ENCODE results near the gene STAT5A. TPM values are rescaled to one million over a fixed set of nuclear protein-coding genes. Genes with fewer than 3 reads are reported as not detected.
"Not testable (repeated sequence)": the region's sequence is repeated elsewhere in the genome, so short reads cannot be mapped to it uniquely, and the experiment has no call there.

Gene STAT5A
- total RNA-seq, 4 donors from 2014 or later, result 11.2 to 80.0 (median 34.5) TPM

GRCh38 chr17:42252597-42253550 lies 35.4 kb upstream of the STAT5A start:
- H3K36me3 ChIP-seq, result no peaks in the 10 kb centered on the region
- no peak overlapping the region for H3K4me3 ChIP-seq
- H3K4me1 ChIP-seq, result peaks cover 0 to 4% (median 0%) of the 10 kb centered on the region in 4 donors
- DNase-seq, result no peak
- H3K27ac ChIP-seq, result no peak overlapping the region
- H3K9me3 ChIP-seq, result no peaks in the 10 kb centered on the region
- TF ChIP-seq, protein P1, sequence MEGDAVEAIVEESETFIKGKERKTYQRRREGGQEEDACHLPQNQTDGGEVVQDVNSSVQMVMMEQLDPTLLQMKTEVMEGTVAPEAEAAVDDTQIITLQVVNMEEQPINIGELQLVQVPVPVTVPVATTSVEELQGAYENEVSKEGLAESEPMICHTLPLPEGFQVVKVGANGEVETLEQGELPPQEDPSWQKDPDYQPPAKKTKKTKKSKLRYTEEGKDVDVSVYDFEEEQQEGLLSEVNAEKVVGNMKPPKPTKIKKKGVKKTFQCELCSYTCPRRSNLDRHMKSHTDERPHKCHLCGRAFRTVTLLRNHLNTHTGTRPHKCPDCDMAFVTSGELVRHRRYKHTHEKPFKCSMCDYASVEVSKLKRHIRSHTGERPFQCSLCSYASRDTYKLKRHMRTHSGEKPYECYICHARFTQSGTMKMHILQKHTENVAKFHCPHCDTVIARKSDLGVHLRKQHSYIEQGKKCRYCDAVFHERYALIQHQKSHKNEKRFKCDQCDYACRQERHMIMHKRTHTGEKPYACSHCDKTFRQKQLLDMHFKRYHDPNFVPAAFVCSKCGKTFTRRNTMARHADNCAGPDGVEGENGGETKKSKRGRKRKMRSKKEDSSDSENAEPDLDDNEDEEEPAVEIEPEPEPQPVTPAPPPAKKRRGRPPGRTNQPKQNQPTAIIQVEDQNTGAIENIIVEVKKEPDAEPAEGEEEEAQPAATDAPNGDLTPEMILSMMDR (IDR thresholded peaks at IDR 0.05), result no peak
- no peak for TF ChIP-seq POLR2A (IDR thresholded peaks at IDR 0.05)
- no peaks in the 10 kb centered on the region for H3K27me3 ChIP-seq

DNA sequence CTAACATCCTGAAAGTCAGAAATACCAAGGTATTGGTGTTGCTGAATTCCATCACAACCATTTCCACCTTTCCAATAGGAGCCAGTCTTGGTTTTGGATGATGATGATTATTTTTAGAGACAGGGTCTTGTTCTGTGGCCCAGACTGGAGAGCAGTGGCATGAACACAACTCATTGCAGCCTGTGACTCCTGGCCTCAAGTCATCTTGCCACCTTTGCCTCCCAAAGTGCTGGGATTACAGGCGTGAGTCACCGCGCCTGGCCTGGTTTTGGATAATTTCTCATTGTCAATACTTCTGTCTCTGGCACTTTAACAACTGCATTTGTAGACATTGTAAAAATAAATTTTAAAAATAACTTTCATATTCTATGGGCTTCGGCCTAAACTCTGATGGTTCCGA lies 34.7 kb upstream of the STAT5A start:
- no peaks in the 10 kb centered on the region for H3K9me3 ChIP-seq
- no peaks in the 10 kb centered on the region for H3K27me3 ChIP-seq
- no peak overlapping the region for H3K4me3 ChIP-seq
- DNase-seq, result no peak
- no peaks in the 10 kb centered on the region for H3K4me1 ChIP-seq
- H3K27ac ChIP-seq, result no peak overlapping the region
- no peak for TF ChIP-seq POLR2A (IDR thresholded peaks at IDR 0.05)
- TF ChIP-seq, protein P1 (IDR thresholded peaks at IDR 0.05), result no peak
- no peaks in the 10 kb centered on the region for H3K36me3 ChIP-seq

- no peaks in the 10 kb centered on the region for H3K4me1 ChIP-seq
- H3K36me3 ChIP-seq, result no peaks in the 10 kb centered on the region
- no peak for TF ChIP-seq POLR2A (IDR thresholded peaks at IDR 0.05)
- TF ChIP-seq, protein P1 (IDR thresholded peaks at IDR 0.05), result no peak
- no peak overlapping the region for H3K27ac ChIP-seq
- no peaks in the 10 kb centered on the region for H3K9me3 ChIP-seq
- no peak overlapping the region for H3K4me3 ChIP-seq
- no peaks in the 10 kb centered on the region for H3K27me3 ChIP-seq
- DNase-seq, result no peak
Measured at GRCh38 chr17:42255445-42255844, 32.9 kb upstream of the STAT5A start.

- H3K4me1 ChIP-seq, result no peaks in the 10 kb centered on the region
- H3K36me3 ChIP-seq, result no peaks in the 10 kb centered on the region
- H3K9me3 ChIP-seq, result no peaks in the 10 kb centered on the region
- no peak for DNase-seq
- H3K27ac ChIP-seq, result no peak overlapping the region
- H3K4me3 ChIP-seq, result no peak overlapping the region
- TF ChIP-seq, protein P1 (IDR thresholded peaks at IDR 0.05), result no peak
- TF ChIP-seq POLR2A (IDR thresholded peaks at IDR 0.05), result no peak
- no peaks in the 10 kb centered on the region for H3K27me3 ChIP-seq
Measured at GRCh38 chr17:42260318-42260717, 28.0 kb upstream of the STAT5A start.

DNA sequence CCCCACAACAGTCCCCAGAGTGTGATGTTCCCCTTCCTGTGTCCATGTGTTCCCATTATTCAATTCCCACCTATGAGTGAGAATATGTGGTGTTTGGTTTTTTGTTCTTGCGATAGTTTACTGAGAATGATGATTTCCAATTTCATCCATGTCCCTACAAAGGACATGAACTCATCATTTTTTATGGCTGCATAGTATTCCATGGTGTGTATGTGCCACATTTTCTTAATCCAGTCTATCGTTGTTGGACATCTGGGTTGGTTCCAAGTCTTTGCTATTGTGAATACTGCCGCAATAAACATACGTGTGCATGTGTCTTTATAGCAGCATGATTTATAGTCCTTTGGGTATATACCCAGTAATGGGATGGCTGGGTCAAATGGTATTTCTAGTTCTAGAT lies 23.9 kb upstream of the STAT5A start:
- not testable (repeated sequence) for H3K27ac ChIP-seq, DNase-seq, H3K9me3 ChIP-seq, H3K4me3 ChIP-seq, H3K36me3 ChIP-seq, H3K27me3 ChIP-seq, H3K4me1 ChIP-seq

GRCh38 chr17:42266462-42266861 lies 21.8 kb upstream of the STAT5A start:
- Histone ChIP-seq H3K4me3 (no peak overlapping the region), H3K9me3 (no peaks in the 10 kb centered on the region), H3K36me3 (no peaks in the 10 kb centered on the region), H3K27me3 (no peaks in the 10 kb centered on the region), H3K27ac (peak overlapping the region in 1 of 4 donors; percentile 4), H3K4me1 (peaks cover 0 to 17% (median 0%) of the 10 kb centered on the region in 4 donors)
- no peak for TF ChIP-seq POLR2A (IDR thresholded peaks at IDR 0.05)
- TF ChIP-seq, protein P1 (IDR thresholded peaks at IDR 0.05), result no peak
- no peak for DNase-seq
